ENCODE data around the gene PRF1. TPM values are rescaled to one million over a fixed set of nuclear protein-coding genes. Genes with fewer than 3 reads are reported as not detected.

The PRF1 gene
- total and polyA plus RNA-seq, 2 experiments from 2014 or later, result not detected

- Histone ChIP-seq H3K4me1 (ENCODE audit: insufficient read depth) (peaks cover 27% of the 10 kb centered on the region), H3K27ac (no peak overlapping the region), H3K4me2 (no peak overlapping the region), H3K36me3 (replicated peaks; ENCODE audit: insufficient read depth, low read depth) (no peaks in the 10 kb centered on the region), H4K20me1 (ENCODE audit: insufficient read depth, poor library complexity, severe bottlenecking) (no peaks in the 10 kb centered on the region), H3K27me3 (no peaks in the 10 kb centered on the region), H3K9me2 (replicated peaks; ENCODE audit: insufficient read depth) (no peaks in the 10 kb centered on the region), H3K79me2 (no peaks in the 10 kb centered on the region), H3K4me3 (no peak overlapping the region), H3K9me3 (ENCODE audit: low read depth) (no peaks in the 10 kb centered on the region), H2AFZ (no peak overlapping the region)
- DNase-seq (ENCODE audit: low spot score), result no peak
- WGBS (ENCODE audit: low lambda C conversion rate, missing lambda C conversion rate), result 73% methylated on average over 6 of the region's 6 CpGs
- TF ChIP-seq CTCF (IDR thresholded peaks at IDR 0.05; ENCODE audit: poor library complexity), result no peak
- TF ChIP-seq EZH2 (IDR thresholded peaks at IDR 0.05; ENCODE audit: borderline replicate concordance), result no peak
- TF ChIP-seq EZH2phosphoT487 (IDR thresholded peaks at IDR 0.05; ENCODE audit: low read depth, severe bottlenecking, unreplicated experiment), result no peak
These were observed 14.3 kb downstream of the PRF1 start for GRCh38 chr10:70588255-70588654.

GRCh38 chr10:70587045-70587658, 15.4 kb downstream of the PRF1 start:
- H3K36me3 ChIP-seq (replicated peaks; ENCODE audit: insufficient read depth, low read depth), result no peaks in the 10 kb centered on the region
- H3K4me2 ChIP-seq, result no peak overlapping the region
- 90% methylated on average over 8 of the region's 8 CpGs for WGBS (ENCODE audit: low lambda C conversion rate, missing lambda C conversion rate)
- H3K4me3 ChIP-seq, result no peak overlapping the region
- H3K27ac ChIP-seq, result no peak overlapping the region
- H4K20me1 ChIP-seq (ENCODE audit: insufficient read depth, poor library complexity, severe bottlenecking), result no peaks in the 10 kb centered on the region
- no peaks in the 10 kb centered on the region for H3K9me2 ChIP-seq (replicated peaks; ENCODE audit: insufficient read depth)
- H3K9me3 ChIP-seq (ENCODE audit: low read depth), result no peaks in the 10 kb centered on the region
- TF ChIP-seq EZH2phosphoT487 (IDR thresholded peaks at IDR 0.05; ENCODE audit: low read depth, severe bottlenecking, unreplicated experiment), result no peak
- no peak for TF ChIP-seq CTCF (IDR thresholded peaks at IDR 0.05; ENCODE audit: poor library complexity)
- TF ChIP-seq EZH2 (IDR thresholded peaks at IDR 0.05; ENCODE audit: borderline replicate concordance), result no peak
- DNase-seq (ENCODE audit: low spot score), result no peak
- H2AFZ ChIP-seq, result no peak overlapping the region
- peaks cover 27% of the 10 kb centered on the region for H3K4me1 ChIP-seq (ENCODE audit: insufficient read depth)
- no peaks in the 10 kb centered on the region for H3K27me3 ChIP-seq
- no peaks in the 10 kb centered on the region for H3K79me2 ChIP-seq

GRCh38 chr10:70586348-70586930, 16.1 kb downstream of the PRF1 start:
- WGBS (ENCODE audit: low lambda C conversion rate, missing lambda C conversion rate), result 90% methylated on average over 8 of the region's 8 CpGs
- H3K79me2 ChIP-seq, result no peaks in the 10 kb centered on the region
- no peaks in the 10 kb centered on the region for H3K9me3 ChIP-seq (ENCODE audit: low read depth)
- DNase-seq (ENCODE audit: low spot score), result no peak
- TF ChIP-seq CTCF (IDR thresholded peaks at IDR 0.05; ENCODE audit: poor library complexity) (no peak), EZH2 (IDR thresholded peaks at IDR 0.05; ENCODE audit: borderline replicate concordance) (no peak), EZH2phosphoT487 (IDR thresholded peaks at IDR 0.05; ENCODE audit: low read depth, severe bottlenecking, unreplicated experiment) (no peak)
- H3K36me3 ChIP-seq (replicated peaks; ENCODE audit: insufficient read depth, low read depth), result no peaks in the 10 kb centered on the region
- no peaks in the 10 kb centered on the region for H3K27me3 ChIP-seq
- no peaks in the 10 kb centered on the region for H3K9me2 ChIP-seq (replicated peaks; ENCODE audit: insufficient read depth)
- H4K20me1 ChIP-seq (ENCODE audit: insufficient read depth, poor library complexity, severe bottlenecking), result no peaks in the 10 kb centered on the region
- no peak overlapping the region for H3K4me3 ChIP-seq
- H3K27ac ChIP-seq, result no peak overlapping the region
- peaks cover 27% of the 10 kb centered on the region for H3K4me1 ChIP-seq (ENCODE audit: insufficient read depth)
- no peak overlapping the region for H3K4me2 ChIP-seq
- H2AFZ ChIP-seq, result no peak overlapping the region

Measured in hepatocyte (in vitro differentiated cells).